OCI-LY3 (cell line): Measurements from ENCODE around the gene CELF2.

Source experiments
- EZH2phosphoT487 ChIP-seq: fragments of 200-600 bp; shearing (Covaris generic); IDR thresholded peaks from 2 replicates; pipeline ENCODE4 v1.6.1; 2018; ENCODE audit warnings: antibody characterized with exemption, mixed run types, low read depth
- TF ChIP-seq, protein P1 (sequence below): fragments of 200-600, 300-600 bp; sonication (generic); IDR thresholded peaks from 2 replicates; pipeline ENCODE4 v1.5.1; 2014; ENCODE audit warnings: antibody characterized with exemption, low read length, low read depth

DNA sequence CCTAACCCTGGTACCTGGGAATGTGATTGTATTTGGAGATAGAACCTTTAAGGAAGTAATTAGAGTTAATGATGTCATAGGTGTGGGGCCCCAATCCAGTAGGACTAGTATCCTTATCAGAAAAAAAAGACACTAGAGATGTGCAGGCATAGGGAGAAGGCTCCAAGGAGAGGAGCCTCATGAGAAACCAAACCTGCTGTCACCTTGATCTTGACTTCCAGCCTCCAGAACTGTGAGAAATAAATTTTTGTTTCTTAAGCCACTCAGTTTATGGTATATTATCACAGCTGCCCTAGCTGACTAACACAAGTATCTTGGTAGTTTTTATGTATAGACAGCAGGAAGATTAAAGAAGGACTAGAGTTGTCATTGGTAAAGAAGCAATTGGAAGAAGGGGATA, 23.9 kb upstream of the CELF2 start:
- TF ChIP-seq, protein P1, sequence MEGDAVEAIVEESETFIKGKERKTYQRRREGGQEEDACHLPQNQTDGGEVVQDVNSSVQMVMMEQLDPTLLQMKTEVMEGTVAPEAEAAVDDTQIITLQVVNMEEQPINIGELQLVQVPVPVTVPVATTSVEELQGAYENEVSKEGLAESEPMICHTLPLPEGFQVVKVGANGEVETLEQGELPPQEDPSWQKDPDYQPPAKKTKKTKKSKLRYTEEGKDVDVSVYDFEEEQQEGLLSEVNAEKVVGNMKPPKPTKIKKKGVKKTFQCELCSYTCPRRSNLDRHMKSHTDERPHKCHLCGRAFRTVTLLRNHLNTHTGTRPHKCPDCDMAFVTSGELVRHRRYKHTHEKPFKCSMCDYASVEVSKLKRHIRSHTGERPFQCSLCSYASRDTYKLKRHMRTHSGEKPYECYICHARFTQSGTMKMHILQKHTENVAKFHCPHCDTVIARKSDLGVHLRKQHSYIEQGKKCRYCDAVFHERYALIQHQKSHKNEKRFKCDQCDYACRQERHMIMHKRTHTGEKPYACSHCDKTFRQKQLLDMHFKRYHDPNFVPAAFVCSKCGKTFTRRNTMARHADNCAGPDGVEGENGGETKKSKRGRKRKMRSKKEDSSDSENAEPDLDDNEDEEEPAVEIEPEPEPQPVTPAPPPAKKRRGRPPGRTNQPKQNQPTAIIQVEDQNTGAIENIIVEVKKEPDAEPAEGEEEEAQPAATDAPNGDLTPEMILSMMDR, result no peak
- TF ChIP-seq EZH2phosphoT487, result no peak
